Measurements from ENCODE around the gene LY6G6D. TPM values are rescaled to one million over a fixed set of nuclear protein-coding genes. Genes with fewer than 3 reads are reported as not detected.

The LY6G6D gene
- total RNA-seq, 1 donor from 2014 or later = not detected

Other genes with a start within 250 kb of the LY6G6D start
- gene MICB, start 217.2 kb upstream of the LY6G6D start, total RNA-seq = 7.5 and 7.9 TPM in 2 replicates
- gene MCCD1, start 186.4 kb upstream of the LY6G6D start, total RNA-seq = not detected in 2 replicates
- gene DDX39B, start 173.3 kb upstream of the LY6G6D start, total RNA-seq = 269 and 380 TPM in 2 replicates
- 0.11 and 0.17 TPM in 2 replicates for gene ATP6V1G2, start 168.7 kb upstream of the LY6G6D start, total RNA-seq
- gene NFKBIL1, start 167.7 kb upstream of the LY6G6D start, total RNA-seq = 25.3 and 25.9 TPM in 2 replicates
- gene LTA, start 143.1 kb upstream of the LY6G6D start, total RNA-seq = not detected in 2 replicates
- not detected in 2 replicates for gene TNF, start 139.8 kb upstream of the LY6G6D start, total RNA-seq
- gene LTB, start 132.9 kb upstream of the LY6G6D start, total RNA-seq = 2.9 and 3.2 TPM in 2 replicates
- gene LST1, start 129.1 kb upstream of the LY6G6D start, total RNA-seq = 0.11 and 0.26 TPM in 2 replicates
- not detected in 2 replicates for gene NCR3, start 122.3 kb upstream of the LY6G6D start, total RNA-seq
- 0.17 TPM in 1 of 2 replicates, not detected in the other for gene AIF1, start 100.1 kb upstream of the LY6G6D start, total RNA-seq
- 21.8 and 25.5 TPM in 2 replicates for gene PRRC2A, start 94.6 kb upstream of the LY6G6D start, total RNA-seq
- gene BAG6, start 62.7 kb upstream of the LY6G6D start, total RNA-seq = 105 and 110 TPM in 2 replicates
- 0.52 and 0.54 TPM in 2 replicates for gene APOM, start 59.5 kb upstream of the LY6G6D start, total RNA-seq
- gene C6orf47, start 54.6 kb upstream of the LY6G6D start, total RNA-seq = 22.6 and 24.2 TPM in 2 replicates
- 14.0 and 14.5 TPM in 2 replicates for gene GPANK1, start 50.4 kb upstream of the LY6G6D start, total RNA-seq
- gene CSNK2B, start 49.3 kb upstream of the LY6G6D start, total RNA-seq = 71.8 and 77.7 TPM in 2 replicates
- 1.4 and 1.9 TPM in 2 replicates for gene LY6G5B, start 45.4 kb upstream of the LY6G6D start, total RNA-seq
- 1.4 and 1.5 TPM in 2 replicates for gene LY6G5C, start 34.3 kb upstream of the LY6G6D start, total RNA-seq
- 52.7 and 62.4 TPM in 2 replicates for gene ABHD16A, start 12.0 kb upstream of the LY6G6D start, total RNA-seq
- gene LY6G6F, start 8.5 kb upstream of the LY6G6D start, total RNA-seq = not detected in 2 replicates
- not detected in 2 replicates for gene LY6G6C, start 6.4 kb downstream of the LY6G6D start, total RNA-seq
- gene MPIG6B, start 8.0 kb downstream of the LY6G6D start, total RNA-seq = not detected in 2 replicates
- gene DDAH2, start 14.0 kb downstream of the LY6G6D start, total RNA-seq = 122 and 139 TPM in 2 replicates
- gene CLIC1, start 21.2 kb downstream of the LY6G6D start, total RNA-seq = 545 and 566 TPM in 2 replicates
- gene MSH5, start 24.7 kb downstream of the LY6G6D start, total RNA-seq = 2.3 and 3.0 TPM in 2 replicates
- gene SAPCD1, start 47.3 kb downstream of the LY6G6D start, total RNA-seq = 2.2 and 8.0 TPM in 2 replicates
- gene VWA7, start 62.0 kb downstream of the LY6G6D start, total RNA-seq = 0.09 and 0.22 TPM in 2 replicates
- gene VARS1, start 80.4 kb downstream of the LY6G6D start, total RNA-seq = 31.2 and 36.4 TPM in 2 replicates
- 22.2 and 26.3 TPM in 2 replicates for gene LSM2, start 91.6 kb downstream of the LY6G6D start, total RNA-seq
- 1.2 and 1.5 TPM in 2 replicates for gene HSPA1L, start 99.9 kb downstream of the LY6G6D start, total RNA-seq
- gene HSPA1A, start 100.2 kb downstream of the LY6G6D start, total RNA-seq = 78.6 and 81.2 TPM in 2 replicates
- 16.9 and 34.6 TPM in 2 replicates for gene HSPA1B, start 112.4 kb downstream of the LY6G6D start, total RNA-seq
- 43.3 and 54.0 TPM in 2 replicates for gene NEU1, start 147.5 kb downstream of the LY6G6D start, total RNA-seq
- gene SLC44A4, start 163.6 kb downstream of the LY6G6D start, total RNA-seq = not detected in 2 replicates
- 24.9 and 29.6 TPM in 2 replicates for gene EHMT2, start 182.3 kb downstream of the LY6G6D start, total RNA-seq
- 2.4 and 2.8 TPM in 2 replicates for gene ZBTB12, start 186.7 kb downstream of the LY6G6D start, total RNA-seq
- gene C2, start 212.4 kb downstream of the LY6G6D start, total RNA-seq = 0.17 and 0.22 TPM in 2 replicates
- gene CFB, start 230.7 kb downstream of the LY6G6D start, total RNA-seq = 0.09 and 0.22 TPM in 2 replicates
- gene NELFE, start 243.6 kb downstream of the LY6G6D start, total RNA-seq = 68.1 and 76.8 TPM in 2 replicates
- 23.6 and 24.9 TPM in 2 replicates for gene SKIC2, start 243.8 kb downstream of the LY6G6D start, total RNA-seq